Esophagus (tissue), 2 donors: Measurements from ENCODE around the gene PHF23. TPM values are rescaled to one million over a fixed set of nuclear protein-coding genes. Genes with fewer than 3 reads are reported as not detected.

ENCODE experiments used
- H3K27ac ChIP-seq, 2 donors: one replicate each; pipeline ENCODE4 v1.5.1; 2013; ENCODE audit warnings: low read depth in 2 of 2, mild to moderate bottlenecking in 2 of 2, inconsistent platforms in 1 of 2, low read length in 1 of 2, moderate library complexity in 1 of 2
- H3K27me3 ChIP-seq, 2 donors: one replicate each; pipeline ENCODE4 v1.6.1; 2013; ENCODE audit warnings: low read length in 2 of 2, control low read depth in 1 of 2, mild to moderate bottlenecking in 1 of 2; ENCODE audit not compliant: insufficient read depth in 2 of 2, control insufficient read depth in 1 of 2
- H3K36me3 ChIP-seq, 2 donors: one replicate each; pipeline ENCODE4 v1.6.1; 2013; ENCODE audit warnings: low read length in 1 of 2; ENCODE audit not compliant: control insufficient read depth in 2 of 2, insufficient read depth in 2 of 2
- H3K4me1 ChIP-seq, 2 donors: one replicate each; pipeline ENCODE4 v1.6.1; 2013; ENCODE audit warnings: low read length in 1 of 2; ENCODE audit not compliant: control insufficient read depth in 2 of 2, insufficient read depth in 2 of 2
- H3K4me3 ChIP-seq, 2 donors: one replicate each; pipeline ENCODE4 v1.5.1; 2013; ENCODE audit warnings: low read length in 2 of 2, mild to moderate bottlenecking in 2 of 2, low read depth in 1 of 2, moderate library complexity in 1 of 2
- H3K9me3 ChIP-seq, 2 donors: one replicate each; pipeline ENCODE4 v1.6.1; 2013; ENCODE audit warnings: mild to moderate bottlenecking in 2 of 2, low read depth in 1 of 2, low read length in 1 of 2, moderate library complexity in 1 of 2; ENCODE audit not compliant: control insufficient read depth in 2 of 2, insufficient read depth in 1 of 2
- WGBS, 2 donors: extraction: QIAGEN DNeasy Blood & Tissue Kit; methylation state at CpG; one replicate each; pipeline ENCODE4 v1.1.7; 2013; 5-methylcytosine and 5-hydroxymethylcytosine counted together
- polyA plus RNA-seq, 2 donors: library from polyadenylated mRNA; stranded (reverse); fragments of 200-250 nt; gene quantifications; one replicate each; pipeline ENCODE4 v1.2.3, GENCODE V29; 2013
- donor health status: healthy with polysubstance abuse.
- donor health status: Bipolar disorder and iron deficiency.

Gene PHF23
- polyA plus RNA-seq, 2 donors: 22.4 to 29.6 TPM

DNA sequence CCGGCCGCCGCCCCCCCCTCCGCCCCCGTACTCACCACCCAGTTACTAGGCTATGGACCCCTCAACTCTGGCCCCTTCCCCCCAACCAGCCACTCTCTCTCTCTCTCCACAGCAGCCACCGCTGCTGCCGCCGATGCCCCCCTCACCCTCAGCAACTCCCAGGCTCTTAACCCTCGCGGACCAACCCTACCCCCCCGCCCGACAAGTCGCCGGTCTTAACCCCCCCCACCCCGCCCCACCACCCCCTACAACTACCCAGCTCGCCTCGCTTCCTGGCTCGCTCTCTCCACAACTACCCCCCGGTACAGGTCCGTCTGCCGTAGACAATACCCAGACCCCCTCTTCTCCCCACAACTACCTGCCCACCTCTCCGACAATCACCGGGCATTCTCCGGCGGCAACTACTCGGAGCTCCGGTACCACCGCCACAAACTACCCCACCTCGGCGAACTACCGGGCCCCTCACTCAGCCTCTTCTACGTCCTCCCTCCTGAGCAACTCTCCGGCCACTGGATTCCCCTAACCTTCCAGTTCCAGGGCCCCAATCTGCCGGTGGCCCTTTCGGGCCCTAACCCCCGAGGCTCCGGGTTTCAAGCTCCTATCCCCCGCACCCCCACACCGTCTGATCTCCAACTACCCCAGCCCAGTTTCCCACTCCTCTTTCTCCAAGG, 702 bp downstream of the PHF23 start:
- H3K9me3 ChIP-seq: no peaks in the 10 kb centered on the region
- WGBS, 2 donors: 1% methylated on average over 34 to 38 of the region's 39 CpGs
- H3K27me3 ChIP-seq: no peaks in the 10 kb centered on the region
- H3K36me3 ChIP-seq: peaks cover 4 to 10% of the 10 kb centered on the region in 2 donors
- H3K27ac ChIP-seq: peak overlapping the region; percentile 95 to 98
- H3K4me3 ChIP-seq: peak overlapping the region; percentile 86 to 87
- H3K4me1 ChIP-seq: peaks cover 0 to 14% of the 10 kb centered on the region in 2 donors

DNA sequence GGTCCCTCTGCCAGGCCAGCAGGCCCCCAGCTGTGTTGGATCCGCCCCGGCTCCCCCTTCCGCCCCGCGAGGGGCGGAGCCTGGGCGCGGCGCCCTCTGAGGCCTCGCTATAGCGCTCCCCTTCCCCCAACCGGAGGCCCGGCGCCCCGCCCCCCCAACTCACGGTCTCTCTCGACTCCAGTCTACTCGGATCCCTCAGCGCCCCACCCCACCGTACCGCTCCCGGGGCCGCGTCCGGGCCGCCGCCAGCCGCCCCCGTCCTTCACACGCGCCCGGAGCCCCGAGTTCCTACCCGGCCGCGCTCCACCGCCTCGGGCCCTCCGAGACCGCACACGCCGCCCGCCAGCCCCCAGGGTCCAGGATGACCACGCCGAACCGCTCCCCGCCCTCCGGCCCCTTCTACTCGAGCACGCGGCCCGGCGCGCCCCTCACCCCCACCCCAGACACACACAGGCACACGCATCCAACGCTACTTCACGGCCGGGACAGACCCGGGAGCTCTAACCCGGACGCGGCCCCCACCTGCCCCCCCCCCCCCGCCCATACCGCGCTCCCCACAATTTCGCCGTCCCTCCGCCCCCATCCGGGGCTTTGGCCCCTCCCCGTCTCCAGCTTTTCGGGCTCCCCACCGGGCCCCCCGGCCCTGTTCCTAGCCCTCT, 1.4 kb downstream of the PHF23 start:
- peak overlapping the region; percentile 95 to 98 for H3K27ac ChIP-seq
- no peaks in the 10 kb centered on the region for H3K27me3 ChIP-seq
- 1% methylated on average over 49 to 72 of the region's 73 CpGs for WGBS, 2 donors
- no peaks in the 10 kb centered on the region for H3K9me3 ChIP-seq
- H3K4me3 ChIP-seq: peak overlapping the region; percentile 86 to 87
- H3K4me1 ChIP-seq: peaks cover 0 to 11% of the 10 kb centered on the region in 2 donors
- peaks cover 4 to 10% of the 10 kb centered on the region in 2 donors for H3K36me3 ChIP-seq

DNA sequence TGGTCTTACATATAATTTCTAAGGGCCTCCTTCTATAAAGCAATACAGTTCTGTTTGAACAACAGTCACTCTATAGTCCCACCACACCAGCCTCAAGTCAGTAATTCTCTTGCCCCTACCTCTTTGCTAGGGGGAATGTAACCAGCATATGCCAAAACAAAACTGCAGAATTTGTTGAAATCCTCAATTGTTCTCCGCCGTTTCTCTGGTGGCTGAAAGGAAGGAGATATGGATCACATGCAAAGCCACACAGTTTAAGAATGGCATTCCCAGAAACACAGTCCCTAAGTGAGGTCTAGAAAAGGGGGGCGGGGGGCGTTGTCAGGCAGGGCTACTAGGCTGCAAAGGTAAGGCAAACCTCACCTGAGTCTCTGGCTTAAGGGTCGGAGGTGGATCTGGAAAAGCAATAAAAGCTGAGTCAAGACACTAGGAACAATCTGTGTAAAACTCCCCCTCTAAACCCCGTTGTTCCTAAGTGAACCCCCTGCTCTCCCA, 1.9 kb downstream of the PHF23 start:
- Histone ChIP-seq H3K36me3 (peaks cover 4 to 10% of the 10 kb centered on the region in 2 donors), H3K9me3 (no peaks in the 10 kb centered on the region), H3K4me1 (peaks cover 0 to 11% of the 10 kb centered on the region in 2 donors), H3K27ac (peak overlapping the region; percentile 95 to 98), H3K27me3 (no peaks in the 10 kb centered on the region), H3K4me3 (peak overlapping the region; percentile 86 to 87)
- WGBS, 2 donors: 17 to 22% methylated on average over 6 of the region's 6 CpGs

GRCh38 chr17:7236808-7237207, 2.4 kb downstream of the PHF23 start:
- H3K36me3 ChIP-seq: peaks cover 4 to 10% of the 10 kb centered on the region in 2 donors
- WGBS, 2 donors: 81 to 83% methylated on average over 6 of the region's 6 CpGs
- no peaks in the 10 kb centered on the region for H3K9me3 ChIP-seq
- H3K4me1 ChIP-seq: peaks cover 0 to 11% of the 10 kb centered on the region in 2 donors
- no peaks in the 10 kb centered on the region for H3K27me3 ChIP-seq
- H3K4me3 ChIP-seq: no peak overlapping the region
- peak overlapping the region; percentile 95 to 98 for H3K27ac ChIP-seq

DNA sequence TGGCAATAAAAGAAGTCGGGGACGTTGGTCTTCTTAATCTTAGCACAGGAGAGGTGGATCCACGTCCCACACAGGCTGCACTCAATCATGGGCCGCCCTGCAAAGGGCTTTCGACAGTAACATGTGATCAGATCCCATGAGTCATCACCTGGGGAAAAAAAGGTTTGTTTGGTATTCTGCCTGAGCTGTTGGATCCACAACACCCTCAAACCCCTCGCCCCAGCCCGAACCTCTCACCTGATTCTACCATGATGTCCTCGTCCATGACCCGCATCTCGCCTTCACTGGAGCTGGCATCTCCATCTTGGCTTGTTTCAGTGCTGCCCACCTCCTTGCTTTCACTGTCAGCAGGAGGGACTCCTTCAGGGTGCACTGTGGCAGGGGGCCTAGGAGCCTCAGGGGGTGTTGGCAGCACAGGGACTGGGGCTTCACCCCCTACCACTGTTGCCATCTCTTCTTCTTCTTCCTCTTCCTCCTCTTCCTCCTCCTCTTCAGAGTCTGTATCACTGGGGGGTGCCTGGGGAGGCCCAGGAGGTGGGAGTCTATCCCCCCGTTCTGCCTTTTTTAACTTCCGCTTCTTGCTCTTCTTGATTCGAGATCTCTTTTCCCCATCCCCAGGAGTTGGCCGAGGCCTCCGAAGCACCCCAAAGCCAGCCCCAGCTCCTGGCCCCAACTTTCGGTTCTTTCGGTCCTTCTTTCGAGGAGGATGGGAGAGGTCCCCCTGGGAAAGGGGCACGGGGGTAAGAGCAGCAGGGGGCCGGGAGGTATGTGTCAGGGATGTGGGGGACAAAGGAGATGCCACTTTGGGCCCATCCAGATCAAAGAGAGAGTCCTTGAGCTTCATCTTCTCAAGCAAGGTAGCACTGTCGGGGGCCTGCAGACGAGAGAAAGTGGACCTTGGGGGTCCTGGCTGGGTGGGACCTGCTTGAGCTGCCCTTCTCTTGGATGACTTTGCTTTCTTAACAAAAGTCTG, 3.3 kb downstream of the PHF23 start:
- WGBS, 2 donors: 71 to 76% methylated on average over 22 of the region's 22 CpGs
- peaks cover 0 to 7% of the 10 kb centered on the region in 2 donors for H3K4me1 ChIP-seq
- H3K4me3 ChIP-seq: no peak overlapping the region
- no peaks in the 10 kb centered on the region for H3K9me3 ChIP-seq
- H3K27ac ChIP-seq: peak overlapping the region in 1 of 2 donors; percentile 56
- peaks cover 4 to 10% of the 10 kb centered on the region in 2 donors for H3K36me3 ChIP-seq
- no peaks in the 10 kb centered on the region for H3K27me3 ChIP-seq

DNA sequence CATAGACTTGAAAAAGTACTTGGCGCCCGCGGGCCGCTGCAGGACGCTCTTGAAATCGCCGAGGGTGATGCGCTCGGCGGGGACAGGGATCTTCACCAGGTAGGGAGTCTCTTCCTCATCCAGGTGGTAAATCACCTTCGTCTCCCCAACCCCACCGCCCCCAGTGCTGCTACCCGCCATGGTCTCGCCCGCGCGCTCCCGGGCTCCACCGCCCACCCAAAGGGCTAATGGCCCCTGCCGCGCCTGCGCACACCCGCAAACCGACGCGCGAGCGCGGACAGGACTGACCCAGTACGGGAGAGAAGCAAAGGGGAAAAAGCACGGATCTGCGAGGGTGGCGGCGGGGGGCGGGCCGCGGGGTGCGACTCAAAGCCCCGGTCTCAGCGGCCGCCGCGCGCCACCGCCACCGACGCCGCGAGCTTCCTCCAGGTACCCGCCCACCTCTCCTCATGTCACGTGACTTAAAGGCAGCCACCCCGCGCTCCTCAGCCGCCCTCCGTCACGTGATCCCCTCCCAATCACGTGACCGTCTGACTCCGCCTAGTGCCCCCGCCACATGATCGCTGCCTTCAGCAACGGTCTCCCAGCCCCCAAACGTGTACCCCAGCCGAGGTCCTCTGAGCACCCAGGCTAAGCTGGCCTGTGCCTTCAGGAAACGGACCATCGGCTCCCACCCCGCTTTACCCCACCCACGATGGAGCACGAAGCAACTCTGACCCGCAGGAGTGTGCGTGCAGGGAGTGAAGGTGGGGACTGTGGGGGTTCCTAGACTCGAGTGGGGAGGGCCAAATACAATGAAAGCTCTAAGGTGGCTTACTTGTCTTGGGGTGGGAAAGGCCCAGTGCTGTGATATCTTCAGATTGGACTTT, 4.9 kb downstream of the PHF23 start, which contains the start of gene DVL2:
Gene DVL2, minus strand, starts transcription at position 435 of the 869 bp plus-strand sequence. Its CDS starts 255 bp downstream, at position 180.
- no peaks in the 10 kb centered on the region for H3K27me3 ChIP-seq
- WGBS, 2 donors: 1% methylated on average over 66 to 72 of the region's 72 CpGs
- H3K4me1 ChIP-seq: peaks cover 3 to 10% of the 10 kb centered on the region in 2 donors
- peak within 1 kb of the TSS; percentile 64 to 82 for H3K4me3 ChIP-seq
- peak within 1 kb of the TSS; percentile 82 to 95 for H3K27ac ChIP-seq
- peaks cover 2 to 19% of the 10 kb centered on the region in 2 donors for H3K36me3 ChIP-seq
- H3K9me3 ChIP-seq: no peaks in the 10 kb centered on the region

- peak overlapping the region; percentile 64 to 82 for H3K4me3 ChIP-seq
- H3K27me3 ChIP-seq: no peaks in the 10 kb centered on the region
- H3K36me3 ChIP-seq: peaks cover 2 to 25% of the 10 kb centered on the region in 2 donors
- 0 to 1% methylated on average over 9 of the region's 9 CpGs for WGBS, 2 donors
- peaks cover 3 to 15% of the 10 kb centered on the region in 2 donors for H3K4me1 ChIP-seq
- H3K27ac ChIP-seq: peak overlapping the region; percentile 82 to 95
- no peaks in the 10 kb centered on the region for H3K9me3 ChIP-seq
Observed at GRCh38 chr17:7233701-7234082, 5.6 kb downstream of the PHF23 start.

- no peak overlapping the region for H3K4me3 ChIP-seq
- H3K27me3 ChIP-seq: no peaks in the 10 kb centered on the region
- 62 to 75% methylated on average over 5 of the region's 5 CpGs for WGBS, 2 donors
- H3K27ac ChIP-seq: no peak overlapping the region
- H3K4me1 ChIP-seq: peaks cover 10 to 15% of the 10 kb centered on the region in 2 donors
- peaks cover 2 to 30% of the 10 kb centered on the region in 2 donors for H3K36me3 ChIP-seq
- no peaks in the 10 kb centered on the region for H3K9me3 ChIP-seq
Observed at GRCh38 chr17:7232114-7232513, 7.1 kb downstream of the PHF23 start.
